Measurements from ENCODE around the gene MAML2.

The MAML2 gene

DNA sequence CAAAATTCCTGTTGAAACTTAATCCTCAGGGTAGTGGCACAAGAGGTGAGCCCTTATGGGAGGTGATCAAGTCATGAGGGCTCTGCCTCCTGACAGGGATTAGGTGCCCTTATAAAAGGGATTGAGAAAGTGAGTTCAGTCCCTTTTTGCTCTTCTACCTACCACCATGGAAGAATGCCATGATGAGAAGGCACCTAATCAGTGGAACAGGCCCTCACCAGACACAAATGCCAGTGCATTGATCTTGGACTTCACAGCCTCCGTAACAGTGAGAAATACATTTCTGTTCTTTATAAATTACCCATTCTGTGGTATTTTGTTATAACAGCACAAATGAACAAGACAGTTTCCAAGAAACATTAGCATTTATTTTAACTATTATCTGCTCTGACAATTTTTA, 338.1 kb downstream of the MAML2 start:
- no peak overlapping the region for H3K4me3 ChIP-seq (ENCODE audit: low read depth in 1 of 2, low read length in 1 of 2)
- TF ChIP-seq, protein P1, sequence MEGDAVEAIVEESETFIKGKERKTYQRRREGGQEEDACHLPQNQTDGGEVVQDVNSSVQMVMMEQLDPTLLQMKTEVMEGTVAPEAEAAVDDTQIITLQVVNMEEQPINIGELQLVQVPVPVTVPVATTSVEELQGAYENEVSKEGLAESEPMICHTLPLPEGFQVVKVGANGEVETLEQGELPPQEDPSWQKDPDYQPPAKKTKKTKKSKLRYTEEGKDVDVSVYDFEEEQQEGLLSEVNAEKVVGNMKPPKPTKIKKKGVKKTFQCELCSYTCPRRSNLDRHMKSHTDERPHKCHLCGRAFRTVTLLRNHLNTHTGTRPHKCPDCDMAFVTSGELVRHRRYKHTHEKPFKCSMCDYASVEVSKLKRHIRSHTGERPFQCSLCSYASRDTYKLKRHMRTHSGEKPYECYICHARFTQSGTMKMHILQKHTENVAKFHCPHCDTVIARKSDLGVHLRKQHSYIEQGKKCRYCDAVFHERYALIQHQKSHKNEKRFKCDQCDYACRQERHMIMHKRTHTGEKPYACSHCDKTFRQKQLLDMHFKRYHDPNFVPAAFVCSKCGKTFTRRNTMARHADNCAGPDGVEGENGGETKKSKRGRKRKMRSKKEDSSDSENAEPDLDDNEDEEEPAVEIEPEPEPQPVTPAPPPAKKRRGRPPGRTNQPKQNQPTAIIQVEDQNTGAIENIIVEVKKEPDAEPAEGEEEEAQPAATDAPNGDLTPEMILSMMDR (IDR thresholded peaks at IDR 0.05) = no peak

GRCh38 chr11:96002754-96003290, 340.2 kb downstream of the MAML2 start:
- Histone ChIP-seq H3K27me3 (no peaks in the 10 kb centered on the region), H3K27ac (no peak overlapping the region), H3K4me3 (ENCODE audit: low read depth in 1 of 2, low read length in 1 of 2) (no peak overlapping the region), H3K36me3 (no peaks in the 10 kb centered on the region), H3K4me1 (ENCODE audit: control insufficient read depth in 1 of 2, insufficient read depth in 1 of 2, low read depth in 1 of 2, low read length in 1 of 2) (no peaks in the 10 kb centered on the region), H3K9me3 (no peaks in the 10 kb centered on the region)
- TF ChIP-seq, protein P1 (IDR thresholded peaks at IDR 0.05) = no peak

More for the DNA sequence above, 338.1 kb downstream of the MAML2 start:
- H3K4me1 ChIP-seq (ENCODE audit: control insufficient read depth in 1 of 2, insufficient read depth in 1 of 2, low read depth in 1 of 2, low read length in 1 of 2) = no peaks in the 10 kb centered on the region
- no peaks in the 10 kb centered on the region for H3K9me3 ChIP-seq
- H3K36me3 ChIP-seq = no peaks in the 10 kb centered on the region
- no peaks in the 10 kb centered on the region for H3K27me3 ChIP-seq
- H3K27ac ChIP-seq = no peak overlapping the region

- H3K27ac ChIP-seq = no peak overlapping the region
Measured at GRCh38 chr11:96002339-96002738, 340.7 kb downstream of the MAML2 start.

DNA sequence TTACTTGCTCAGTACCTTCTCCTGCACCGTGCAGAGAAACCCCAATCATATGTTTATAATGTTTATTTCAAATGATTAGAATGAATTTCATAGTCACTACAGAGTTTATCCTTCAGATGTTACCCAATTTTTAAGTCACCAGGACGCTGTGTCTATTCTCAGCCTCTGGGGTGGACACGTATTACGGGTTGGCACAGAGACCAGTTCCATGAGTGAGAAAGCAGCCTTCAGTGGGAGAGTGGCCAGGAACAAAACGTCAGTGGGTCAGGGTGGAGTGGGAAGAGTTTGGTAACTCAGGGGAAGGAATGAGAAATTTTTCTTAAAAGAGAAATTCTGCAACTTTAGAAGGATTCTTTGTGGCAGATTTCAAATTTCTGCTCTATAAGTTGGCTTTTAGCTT, 342.0 kb downstream of the MAML2 start:
- TF ChIP-seq, protein P1 (IDR thresholded peaks at IDR 0.05) = no peak
- no peaks in the 10 kb centered on the region for H3K4me1 ChIP-seq (ENCODE audit: control insufficient read depth in 1 of 2, insufficient read depth in 1 of 2, low read depth in 1 of 2, low read length in 1 of 2)
- no peaks in the 10 kb centered on the region for H3K9me3 ChIP-seq
- no peak overlapping the region for H3K27ac ChIP-seq
- H3K4me3 ChIP-seq (ENCODE audit: low read depth in 1 of 2, low read length in 1 of 2) = no peak overlapping the region
- H3K27me3 ChIP-seq = no peaks in the 10 kb centered on the region
- H3K36me3 ChIP-seq = no peaks in the 10 kb centered on the region

More at GRCh38 chr11:96002339-96002738, 340.7 kb downstream of the MAML2 start:
- no peak overlapping the region for H3K4me3 ChIP-seq (ENCODE audit: low read depth in 1 of 2, low read length in 1 of 2)
- no peaks in the 10 kb centered on the region for H3K27me3 ChIP-seq
- TF ChIP-seq, protein P1 (IDR thresholded peaks at IDR 0.05) = no peak
- no peaks in the 10 kb centered on the region for H3K4me1 ChIP-seq (ENCODE audit: control insufficient read depth in 1 of 2, insufficient read depth in 1 of 2, low read depth in 1 of 2, low read length in 1 of 2)
- H3K36me3 ChIP-seq = no peaks in the 10 kb centered on the region
- no peaks in the 10 kb centered on the region for H3K9me3 ChIP-seq

GRCh38 chr11:95999711-96000406, 343.1 kb downstream of the MAML2 start:
- Histone ChIP-seq H3K4me3 (ENCODE audit: low read depth in 1 of 2, low read length in 1 of 2) (no peak overlapping the region), H3K36me3 (no peaks in the 10 kb centered on the region), H3K4me1 (ENCODE audit: control insufficient read depth in 1 of 2, insufficient read depth in 1 of 2, low read depth in 1 of 2, low read length in 1 of 2) (no peaks in the 10 kb centered on the region), H3K9me3 (no peaks in the 10 kb centered on the region), H3K27me3 (no peaks in the 10 kb centered on the region), H3K27ac (no peak overlapping the region)
- TF ChIP-seq, protein P1 (IDR thresholded peaks at IDR 0.05) = no peak
